Measurements from ENCODE around the gene SLC25A34.

- no peak for TF ChIP-seq POLR2A (IDR thresholded peaks at IDR 0.05)
- TF ChIP-seq CTCF (IDR thresholded peaks at IDR 0.05), result no peak
Measured at GRCh38 chr1:15733726-15734226, 2.3 kb upstream of the SLC25A34 start.

All from lower leg skin (tissue), 3 donors.